ENCODE data around the gene CRYZL1.
"Not testable (repeated sequence)": the region's sequence is repeated elsewhere in the genome, so short reads cannot be mapped to it uniquely, and the experiment has no call there.

Gene CRYZL1

DNA sequence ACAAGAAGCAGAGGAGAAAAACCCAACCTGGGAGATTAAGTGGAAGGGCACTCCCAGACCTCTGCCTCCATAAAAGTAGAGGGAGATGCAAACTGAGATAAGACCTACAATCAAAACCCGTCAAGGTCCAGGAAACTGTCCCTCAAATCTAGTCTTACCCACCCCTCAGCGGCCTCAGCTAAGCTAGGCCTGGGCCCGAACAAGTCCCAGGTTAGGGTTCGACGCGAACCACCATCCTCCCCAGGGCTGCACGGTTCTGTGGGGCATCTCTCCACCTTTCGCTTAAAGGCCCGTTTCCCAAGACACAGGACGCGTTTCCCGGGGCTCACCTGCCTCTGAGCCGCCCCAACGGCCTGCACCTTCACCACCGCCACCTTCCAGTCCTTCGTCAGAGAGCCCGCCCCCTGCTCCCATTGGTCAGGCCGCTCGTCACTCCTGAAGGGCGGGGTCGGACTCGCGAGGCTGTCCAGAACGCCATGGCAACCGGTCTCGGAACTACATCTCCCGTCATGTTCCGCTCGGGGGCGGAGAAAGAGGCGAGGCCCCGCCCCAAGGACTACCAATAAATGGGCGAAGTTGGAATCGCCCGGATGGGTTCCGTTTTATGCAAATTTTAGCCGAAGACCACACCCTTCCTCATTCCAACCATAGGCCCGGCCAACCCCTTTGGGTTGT is at the start of gene CRYZL1:
TSS of gene CRYZL1 (minus strand) at position 390 of the 675 bp plus-strand sequence. CDS start 10,190 bp downstream, outside the sequence.
- DNase-seq: peak; percentile 100

- DNase-seq: no peak
Measured at GRCh38 chr21:33690874-33691273, 49.3 kb upstream of the CRYZL1 start.

DNA sequence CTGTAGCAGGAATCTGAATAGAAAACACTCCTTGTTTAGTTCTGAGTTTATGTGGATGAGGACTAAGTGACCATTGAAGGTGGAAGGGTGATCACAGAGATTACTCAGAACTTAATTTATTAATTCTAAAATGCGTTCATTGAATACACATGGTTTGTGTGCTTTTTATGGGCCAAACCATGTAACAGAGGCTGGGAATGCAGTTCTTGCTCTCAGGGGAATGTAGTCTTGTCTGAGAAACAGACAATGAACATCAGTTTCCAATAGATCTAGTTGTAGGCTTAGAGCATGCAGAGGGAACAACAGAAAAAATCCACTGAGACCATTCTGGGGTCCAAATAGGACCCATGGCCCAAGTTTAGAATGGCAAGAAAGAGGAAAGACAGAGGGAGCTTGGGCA is 46.8 kb upstream of the CRYZL1 start:
- DNase-seq: no peak

DNA sequence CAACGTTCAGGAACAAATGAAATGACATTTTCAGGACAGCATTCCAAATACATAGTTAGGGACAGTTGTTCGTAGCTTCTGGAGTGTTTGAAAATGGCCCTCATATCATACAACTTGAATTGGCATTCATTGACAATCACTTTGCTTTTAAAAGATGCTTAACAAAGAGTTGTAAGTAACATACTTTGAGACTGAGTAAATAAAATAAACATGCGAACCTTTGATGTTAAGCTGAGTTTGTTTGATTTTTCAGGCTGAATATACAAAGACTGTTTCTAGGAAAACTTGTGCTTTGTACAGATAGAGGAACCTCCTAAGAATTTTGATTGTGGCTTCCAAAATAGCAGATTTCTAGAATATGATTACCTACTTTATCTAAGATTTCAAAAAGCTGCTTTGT is 46.1 kb upstream of the CRYZL1 start:
- DNase-seq: no peak

GRCh38 chr21:33686386-33686785 is 44.8 kb upstream of the CRYZL1 start:
- no peak for DNase-seq

GRCh38 chr21:33685613-33686197 is 44.2 kb upstream of the CRYZL1 start:
- DNase-seq: no peak

GRCh38 chr21:33684923-33685560 is 43.5 kb upstream of the CRYZL1 start:
- no peak for DNase-seq

GRCh38 chr21:33684068-33684467 is 42.5 kb upstream of the CRYZL1 start:
- DNase-seq: no peak

GRCh38 chr21:33682992-33683627 is 41.6 kb upstream of the CRYZL1 start:
- no peak for DNase-seq

- no peak for DNase-seq
Measured at GRCh38 chr21:33680870-33681269, 39.3 kb upstream of the CRYZL1 start.

GRCh38 chr21:33677450-33677849 is 35.9 kb upstream of the CRYZL1 start:
- no peak for DNase-seq

- not testable (repeated sequence) for DNase-seq
Measured at GRCh38 chr21:33676666-33677065, 35.1 kb upstream of the CRYZL1 start.

DNA sequence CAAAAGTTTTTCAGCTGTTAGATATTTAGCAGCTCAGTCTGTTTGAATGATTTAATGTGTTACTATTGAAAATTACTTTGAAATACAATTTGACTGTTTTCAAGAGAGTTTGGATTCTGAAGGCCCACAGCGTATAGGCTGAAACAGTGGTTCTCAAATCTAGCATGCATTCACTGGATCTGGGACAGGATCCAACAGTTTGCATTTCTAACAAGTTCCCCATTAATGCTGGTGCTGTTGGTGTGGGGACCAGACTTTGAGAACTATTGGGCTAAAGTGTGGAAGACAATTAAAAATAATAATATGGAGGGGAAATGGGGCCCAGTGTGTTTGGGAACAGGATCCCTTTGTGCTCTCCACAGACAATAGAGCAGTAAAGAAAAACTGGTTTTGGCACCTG is 32.7 kb upstream of the CRYZL1 start:
- DNase-seq: no peak

GRCh38 chr21:33673473-33673872 is 31.9 kb upstream of the CRYZL1 start:
- no peak for DNase-seq

GRCh38 chr21:33670076-33670978 is 28.8 kb upstream of the CRYZL1 start:
- no peak for DNase-seq

GRCh38 chr21:33668620-33669019 is 27.1 kb upstream of the CRYZL1 start:
- no peak for DNase-seq

DNA sequence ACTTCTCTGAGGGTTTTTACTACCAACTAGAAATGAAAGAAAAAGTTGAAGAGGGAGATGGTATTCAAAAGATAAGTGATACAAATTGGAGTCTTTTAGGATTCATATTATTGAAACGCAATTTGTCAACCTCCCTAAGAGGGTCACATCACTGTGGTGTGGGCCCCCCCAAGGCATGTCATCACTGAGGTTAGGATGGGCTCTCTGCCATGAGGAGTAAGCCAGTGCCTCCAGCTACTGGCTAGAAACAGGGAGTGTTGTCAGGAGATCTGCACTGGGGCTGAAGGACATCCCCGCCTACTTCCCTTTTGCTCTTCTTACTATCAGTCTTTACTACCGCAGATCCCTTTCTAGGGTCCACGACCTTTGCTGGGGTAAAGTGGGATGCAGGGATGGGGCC is 26.6 kb upstream of the CRYZL1 start:
- no peak for DNase-seq

DNA sequence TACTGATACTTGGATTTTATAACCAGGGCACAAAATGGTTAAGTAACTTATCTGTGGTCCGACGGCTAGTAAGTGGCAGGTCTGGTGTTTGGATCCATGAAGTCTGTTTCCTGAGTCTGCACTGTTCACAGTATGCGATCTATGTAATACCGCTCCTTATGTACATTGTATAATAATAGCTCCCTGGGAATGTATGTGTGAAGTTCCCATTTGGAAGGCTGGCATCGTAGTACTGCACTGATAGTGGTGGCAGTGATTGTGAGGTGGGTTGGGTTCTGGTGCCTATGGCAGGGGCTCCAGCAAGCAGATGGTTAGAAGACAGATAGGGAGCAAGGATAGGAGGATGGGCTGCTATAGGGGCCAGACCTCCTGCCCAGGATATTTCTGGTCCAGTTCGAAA is 26.1 kb upstream of the CRYZL1 start:
- DNase-seq: no peak

- no peak for DNase-seq
Measured at GRCh38 chr21:33666153-33666552, 24.6 kb upstream of the CRYZL1 start.

DNA sequence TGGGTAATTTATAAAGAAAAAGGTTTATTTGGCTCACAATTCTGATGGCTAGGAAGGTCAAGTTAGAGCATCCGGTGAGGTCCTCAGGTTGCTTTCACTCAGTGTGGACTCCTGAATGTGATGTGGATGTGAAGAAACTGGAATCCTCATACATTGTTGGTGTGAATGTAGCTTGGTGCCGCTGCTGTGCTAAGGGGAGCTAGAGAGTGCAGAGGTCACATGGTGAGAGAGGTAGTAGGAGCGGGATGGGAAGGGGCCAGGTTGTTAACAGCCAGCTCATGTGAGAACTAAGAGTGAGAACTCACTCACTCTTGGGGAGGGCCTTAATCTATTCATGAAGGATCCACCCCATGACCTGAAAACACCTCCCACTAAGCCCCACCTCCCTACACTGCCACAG is 22.6 kb upstream of the CRYZL1 start:
- no peak for DNase-seq

DNA sequence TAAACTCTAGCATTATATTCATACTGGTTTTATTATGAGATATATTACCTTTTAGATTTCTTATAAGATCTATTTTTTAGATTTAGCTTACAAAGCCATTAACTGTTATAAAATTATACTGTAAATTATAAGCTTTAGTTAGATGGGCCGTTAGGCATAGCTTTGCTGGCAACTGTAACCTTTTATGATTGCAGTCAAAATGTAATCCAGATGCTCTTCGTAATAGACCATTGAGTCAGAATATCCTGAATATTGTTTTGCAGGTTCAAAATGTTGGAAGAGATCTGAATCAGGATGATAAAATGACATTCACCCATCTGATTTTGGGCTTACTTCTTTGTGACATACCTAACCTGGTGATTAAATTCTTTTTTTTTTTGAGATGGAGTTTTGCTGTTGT is 21.7 kb upstream of the CRYZL1 start:
- DNase-seq: no peak

- no peak for DNase-seq
Measured at GRCh38 chr21:33662046-33662445, 20.5 kb upstream of the CRYZL1 start.

DNA sequence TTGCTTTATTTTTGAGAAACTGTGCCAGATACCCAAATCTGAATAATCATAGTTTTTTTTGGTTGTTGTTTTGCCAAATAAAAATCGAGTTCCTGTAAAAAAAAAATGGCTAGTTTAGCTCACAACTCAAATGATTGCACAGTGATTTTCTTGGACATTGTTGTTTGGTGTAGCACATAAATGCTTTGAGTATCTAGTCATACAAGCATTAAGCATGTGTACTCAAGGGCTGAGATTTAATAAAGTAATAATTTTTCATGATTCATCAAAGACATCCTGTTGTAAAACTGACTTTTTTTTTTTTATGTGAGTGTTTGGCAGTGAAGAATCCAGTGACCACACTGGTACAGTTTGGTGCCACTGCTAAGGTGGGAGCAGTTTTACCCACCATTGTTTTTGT is 19.6 kb upstream of the CRYZL1 start:
- DNase-seq: no peak
